Occipital lobe (tissue), 2 donors: ENCODE data around the gene SART3. TPM values are rescaled to one million over a fixed set of nuclear protein-coding genes. Genes with fewer than 3 reads are reported as not detected.
A peak's percentile ranks its signal among the peaks of the same experiment; 100 is the strongest.
"Not testable (repeated sequence)": the region's sequence is repeated elsewhere in the genome, so short reads cannot be mapped to it uniquely, and the experiment has no call there.

Source experiments
- DNase-seq: peaks from one replicate; lab custom pipeline; 2025; lab: John Stamatoyannopoulos, UW
- total RNA-seq: library from RNA; depleted of rRNA; stranded (reverse); fragments of >200 nt; gene quantifications from one replicate; pipeline ENCODE4 v1.2.3, GENCODE V29; 2014

SART3 gene
- total RNA-seq, 1 donor from 2014 or later = 66.0 TPM

GRCh38 chr12:108597559-108598471, 36.8 kb upstream of the SART3 start, which contains the start of gene TMEM119:
Gene TMEM119 (minus strand): TSS chr12:108598084. CDS start chr12:108592383, 5,701 bp downstream.
- DNase-seq = no peak

GRCh38 chr12:108596854-108597558, 36.0 kb upstream of the SART3 start:
- no peak for DNase-seq

- no peak for DNase-seq
Observed at GRCh38 chr12:108595711-108596647, 35.0 kb upstream of the SART3 start.

- no peak for DNase-seq
Observed at GRCh38 chr12:108594960-108595710, 34.2 kb upstream of the SART3 start.

GRCh38 chr12:108594323-108594903, 33.4 kb upstream of the SART3 start:
- no peak for DNase-seq

GRCh38 chr12:108592033-108592909, 31.3 kb upstream of the SART3 start:
- DNase-seq = no peak

GRCh38 chr12:108591267-108591980, 30.5 kb upstream of the SART3 start:
- no peak for DNase-seq

- DNase-seq = not testable (repeated sequence)
Observed at GRCh38 chr12:108590463-108590862, 29.5 kb upstream of the SART3 start.

- DNase-seq = no peak
Observed at GRCh38 chr12:108589840-108590229, 28.9 kb upstream of the SART3 start.

GRCh38 chr12:108589028-108589839, 28.3 kb upstream of the SART3 start:
- no peak for DNase-seq

- DNase-seq = peak; percentile 14
Observed at GRCh38 chr12:108587826-108588225, 26.9 kb upstream of the SART3 start.

GRCh38 chr12:108586306-108586705, 25.3 kb upstream of the SART3 start:
- no peak for DNase-seq

- DNase-seq = no peak
Observed at GRCh38 chr12:108585864-108586263, 24.9 kb upstream of the SART3 start.

GRCh38 chr12:108584456-108585065, 23.6 kb upstream of the SART3 start:
- DNase-seq = no peak

GRCh38 chr12:108583991-108584390, 23.0 kb upstream of the SART3 start:
- no peak for DNase-seq

- DNase-seq = no peak
Observed at GRCh38 chr12:108582978-108583770, 22.2 kb upstream of the SART3 start.
